Endothelial cell of umbilical vein (primary cell): Measurements from ENCODE around the gene SYNE1. TPM values are rescaled to one million over a fixed set of nuclear protein-coding genes. Genes with fewer than 3 reads are reported as not detected.
A peak's percentile ranks its signal among the peaks of the same experiment; 100 is the strongest.

Experiments
- BruUV-seq: library from RNA; stranded (reverse); fragments of 400-500 nt; replicated peaks from 2 replicates; lab custom pipeline; 2021; lab: Mats Ljungman, UMichigan
- CTCF ChIA-PET: fragments of 300-600, 350-600 bp; sonication (Branson Sonifier 250); formaldehyde crosslinking; loops from one replicate; lab custom pipeline; 2021; ENCODE audit warnings: antibody characterized with exemption, inconsistent platforms; lab: Charles Lee
- POLR2A ChIA-PET: fragments of 300-600, 350-600 bp; sonication (Branson Sonifier 250); formaldehyde crosslinking; loops from one replicate; lab custom pipeline; 2021; ENCODE audit warnings: antibody characterized with exemption, inconsistent platforms; lab: Charles Lee
- DNase-seq: peaks from one replicate; pipeline ENCODE4 v3.0.0-alpha.2; 2011; ENCODE audit warnings: low read depth, low spot score
- FAIRE-seq: peaks from 2 replicates; lab custom pipeline; 2011; peaks lifted over from hg19 to GRCh38; lab: Jason Lieb, UNC
- H2AFZ ChIP-seq: 2 replicates; pipeline ENCODE4 v1.6.0; 2012; ENCODE audit warnings: low read depth, low read length, control low read depth, inconsistent platforms
- H3K27ac ChIP-seq: 2 replicates; pipeline ENCODE4 v1.5.1; 2011; ENCODE audit warnings: low read depth, mild to moderate bottlenecking, control low read depth, low read length, moderate library complexity; ENCODE audit not compliant: insufficient read depth
- H3K27me3 ChIP-seq, 2 experiments: 2 replicates each; pipeline versions ENCODE4 v1.6.0 to v1.6.1; 2011; ENCODE audit warnings: low read length in 2 of 2, mixed read lengths in 1 of 2; ENCODE audit not compliant: control insufficient read depth in 2 of 2, insufficient read depth in 2 of 2
- H3K36me3 ChIP-seq, 2 experiments: 2 replicates in 1 of 2; 3 replicates in 1 of 2; pipeline ENCODE4 v1.5.1; 2011; ENCODE audit warnings: low read length in 2 of 2, mild to moderate bottlenecking in 1 of 2, moderate library complexity in 1 of 2; ENCODE audit not compliant: control insufficient read depth in 2 of 2, insufficient read depth in 2 of 2; ENCODE audit errors: extremely low read depth in 1 of 2
- H3K4me1 ChIP-seq: 3 replicates; pipeline ENCODE4 v1.5.1; 2011; ENCODE audit warnings: mild to moderate bottlenecking, low read length; ENCODE audit not compliant: control insufficient read depth, insufficient read depth; ENCODE audit errors: extremely low read depth
- H3K4me2 ChIP-seq: 2 replicates; pipeline ENCODE4 v1.6.1; 2011; ENCODE audit warnings: low read length, control low read depth, mixed read lengths; ENCODE audit not compliant: insufficient read depth
- H3K4me3 ChIP-seq, 3 experiments: fragments of 200-600 bp in 1 of 3; sonication (generic), shearing (Covaris generic) in 1 of 3; replicated peaks in 1 of 3; 2 replicates each; pipeline ENCODE4 v1.5.1; 2011 to 2016; ENCODE audit warnings: control low read depth in 3 of 3, low read length in 3 of 3, mild to moderate bottlenecking in 2 of 3, inconsistent platforms in 1 of 3, low read depth in 1 of 3, moderate library complexity in 1 of 3; ENCODE audit not compliant: insufficient read depth in 1 of 3
- H3K79me2 ChIP-seq: 2 replicates; pipeline ENCODE4 v1.6.0; 2012; ENCODE audit warnings: low read length, inconsistent platforms; ENCODE audit not compliant: control insufficient read depth, insufficient read depth
- H3K9ac ChIP-seq: replicated peaks from 2 replicates; pipeline ENCODE3; 2011; ENCODE audit warnings: low read length, control low read depth; ENCODE audit not compliant: insufficient read depth; ENCODE audit errors: extremely low read depth
- H3K9me1 ChIP-seq: replicated peaks from 3 replicates; pipeline ENCODE4 v1.6.0; 2011; ENCODE audit warnings: mild to moderate bottlenecking, low read length; ENCODE audit not compliant: control insufficient read depth, insufficient read depth; ENCODE audit errors: extremely low read depth
- H3K9me3 ChIP-seq: replicated peaks from 2 replicates; pipeline ENCODE4 v1.5.1; 2012; ENCODE audit warnings: low read length, inconsistent platforms; ENCODE audit not compliant: control insufficient read depth, insufficient read depth
- H4K20me1 ChIP-seq: replicated peaks from 2 replicates; pipeline ENCODE3; 2011; ENCODE audit warnings: mild to moderate bottlenecking, low read length; ENCODE audit not compliant: control insufficient read depth, insufficient read depth; ENCODE audit errors: extremely low read depth
- CTCF ChIP-seq, 2 donors: IDR thresholded peaks; 1 replicate in 1 of 2; 2 replicates in 1 of 2; pipeline ENCODE4 v1.5.1; 2011; ENCODE audit warnings: low read length in 2 of 2, mild to moderate bottlenecking in 2 of 2, moderate library complexity in 2 of 2, control low read depth in 1 of 2, inconsistent platforms in 1 of 2, low read depth in 1 of 2; ENCODE audit not compliant: insufficient read depth in 1 of 2; ENCODE audit errors: extremely low read depth in 1 of 2
- EZH2 ChIP-seq: IDR thresholded peaks from 2 replicates; pipeline ENCODE4 v1.6.1; 2012; ENCODE audit warnings: borderline replicate concordance, low read depth, mild to moderate bottlenecking, moderate library complexity, low read length, inconsistent platforms; ENCODE audit not compliant: severe bottlenecking
- FOS ChIP-seq: IDR thresholded peaks from 2 replicates; pipeline ENCODE4 v1.6.1; 2011; ENCODE audit warnings: mild to moderate bottlenecking, low read length, moderate library complexity, borderline replicate concordance; ENCODE audit not compliant: insufficient read depth
- GATA2 ChIP-seq: IDR thresholded peaks from 2 replicates; pipeline ENCODE4 v1.7.0; 2011; ENCODE audit warnings: low read depth, mild to moderate bottlenecking, moderate library complexity, mixed read lengths, low read length; ENCODE audit not compliant: insufficient read length, insufficient read depth
- JUN ChIP-seq: IDR thresholded peaks from 2 replicates; pipeline ENCODE4 v1.6.1; 2011; ENCODE audit warnings: borderline replicate concordance, low read depth; ENCODE audit not compliant: insufficient read length, insufficient read depth
- MYC ChIP-seq: IDR thresholded peaks from one replicate; pipeline ENCODE4 v1.6.1; 2011; ENCODE audit warnings: mild to moderate bottlenecking, low read depth, low read length
- POLR2A ChIP-seq: IDR thresholded peaks from 2 replicates; pipeline ENCODE4 v1.6.1; 2012; ENCODE audit warnings: low read depth, mild to moderate bottlenecking, control low read depth, low read length
- POLR2AphosphoS5 ChIP-seq: IDR thresholded peaks from 2 replicates; pipeline ENCODE4 v1.6.1; 2012; ENCODE audit warnings: low read depth, mild to moderate bottlenecking, control low read depth, low read length, moderate library complexity; ENCODE audit not compliant: insufficient read depth
- dilution Hi-C: fragments of 300-500 bp; cut with MboI; formaldehyde crosslinking; loops from one replicate; pipeline ENCODE4 v1.15.0; 2019; ENCODE audit warnings: low sequenced_read_pairs; ENCODE audit not compliant: extremely low pct_ligation_motif_present
- intact Hi-C: fragments of 100-400 bp; cut with micrococcal nuclease; formaldehyde crosslinking; loops from one replicate; pipeline ENCODE4 v1.10.0; 2022
- polyA plus RNA-seq, 4 experiments: library from polyadenylated mRNA; depleted of rRNA in 3 of 4; stranded (reverse) in 3 of 4; unstranded in 1 of 4; fragments of >200 nt; gene quantifications; 2 replicates each; pipeline versions ENCODE4 v1.2.1 to v1.2.3, GENCODE V29; 2011 to 2012; ENCODE audit warnings: missing spikeins in 1 of 4
- total RNA-seq: library from RNA; stranded (reverse); gene quantifications from 2 replicates; pipeline ENCODE4 v1.2.3, GENCODE V29; 2021
- TF ChIP-seq, protein P1 (sequence below): IDR thresholded peaks from 2 replicates; pipeline ENCODE4 v1.6.1; 2011; ENCODE audit not compliant: insufficient read depth, insufficient read length

The SYNE1 gene
- total and polyA plus RNA-seq, 2 donors (not counting 3 experiments of a cell fraction or from before 2014, with no cell fraction given): 26.5 to 52.3 TPM

DNA sequence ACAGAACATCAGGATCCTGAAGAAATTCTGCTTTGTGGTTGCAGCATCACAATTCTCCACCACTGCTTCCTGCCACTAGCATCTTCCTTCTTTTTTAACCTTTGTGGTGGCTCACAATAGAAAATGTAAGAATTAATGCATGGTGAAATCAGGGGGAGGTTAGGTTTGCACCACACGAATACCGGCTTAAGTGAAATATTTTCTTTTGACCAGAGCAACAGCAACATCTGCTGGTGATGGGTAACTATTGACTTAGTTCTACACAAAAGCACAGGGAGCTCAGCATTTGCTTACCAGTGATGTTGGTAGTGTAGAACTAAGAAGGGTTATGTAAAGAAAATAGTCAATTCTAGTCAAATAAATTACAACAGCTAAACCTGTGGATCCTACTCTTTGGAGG lies 280.5 kb downstream of the SYNE1 start:
- intact Hi-C loops: loop anchor here (1.0 kb wide), 1 partner anchor 592 kb away; no protein-coding TSS in a partner anchor
- peak; percentile 65 for FAIRE-seq
- no peaks in the 10 kb centered on the region for H3K36me3 ChIP-seq

DNA sequence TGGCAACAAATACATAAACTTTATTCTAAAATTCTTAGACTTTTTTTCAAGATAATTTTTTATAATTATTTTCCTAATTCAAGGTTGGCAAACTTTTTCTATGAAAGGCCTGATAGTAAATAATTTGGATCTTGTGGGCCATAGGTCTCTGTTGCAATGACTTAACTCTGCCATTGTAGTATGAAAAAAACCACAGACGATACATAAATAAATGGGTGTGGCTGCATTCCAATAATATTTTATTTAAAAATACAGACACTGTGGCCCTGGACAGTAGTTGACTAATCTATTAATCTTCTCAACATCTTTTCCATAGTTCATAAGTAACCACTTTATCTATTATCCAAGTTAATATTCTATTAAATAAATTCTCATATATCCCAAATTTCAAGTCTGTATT lies 281.1 kb downstream of the SYNE1 start:
- H3K4me2 ChIP-seq: no peak overlapping the region
- no peaks in the 10 kb centered on the region for H3K9me3 ChIP-seq
- no peak for TF ChIP-seq POLR2AphosphoS5
- no peak for TF ChIP-seq EZH2
- TF ChIP-seq FOS: no peak
- TF ChIP-seq MYC: no peak
- TF ChIP-seq GATA2: no peak
- no peak for TF ChIP-seq CTCF (IDR thresholded peaks at IDR 0.05; ENCODE audit: extremely low read depth in 1 of 2, insufficient read depth in 1 of 2, low read depth in 1 of 2, low read length in 2 of 2)
- TF ChIP-seq, protein P1, sequence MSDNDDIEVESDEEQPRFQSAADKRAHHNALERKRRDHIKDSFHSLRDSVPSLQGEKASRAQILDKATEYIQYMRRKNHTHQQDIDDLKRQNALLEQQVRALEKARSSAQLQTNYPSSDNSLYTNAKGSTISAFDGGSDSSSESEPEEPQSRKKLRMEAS: no peak
- no peak for TF ChIP-seq JUN
- TF ChIP-seq POLR2A: no peak
- H3K4me3 ChIP-seq: no peak overlapping the region
- H3K27me3 ChIP-seq: no peaks in the 10 kb centered on the region
- dilution Hi-C loops: no loop called here
- H3K79me2 ChIP-seq: no peaks in the 10 kb centered on the region
- intact Hi-C loops: loop anchor here (1.0 kb wide), 1 partner anchor 592 kb away; no protein-coding TSS in a partner anchor
- H3K36me3 ChIP-seq: no peaks in the 10 kb centered on the region
- no peak for DNase-seq
- no peak for FAIRE-seq
- H3K27ac ChIP-seq: no peak overlapping the region
- CTCF ChIA-PET: no interaction called here
- H3K9me1 ChIP-seq: no peaks in the 10 kb centered on the region
- no peak overlapping the region for H3K9ac ChIP-seq
- BruUV-seq: no TSS peak
- H4K20me1 ChIP-seq: no peaks in the 10 kb centered on the region
- H2AFZ ChIP-seq: no peak overlapping the region
- POLR2A ChIA-PET: no interaction called here
- H3K4me1 ChIP-seq: no peaks in the 10 kb centered on the region

More for the DNA sequence above, 280.5 kb downstream of the SYNE1 start:
- ChIA-PET CTCF (interaction anchor here (0.6 to 2.2 kb wide), 34 partner anchors 12 to 1022 kb away, joined by 3 to 23 read pairs (median 4); no protein-coding TSS in a partner anchor), POLR2A (no interaction called here)
- H3K4me1 ChIP-seq: no peaks in the 10 kb centered on the region
- no peaks in the 10 kb centered on the region for H3K9me1 ChIP-seq
- no peaks in the 10 kb centered on the region for H3K27me3 ChIP-seq
- no peaks in the 10 kb centered on the region for H3K79me2 ChIP-seq
- H3K27ac ChIP-seq: no peak overlapping the region
- H3K9ac ChIP-seq: no peak overlapping the region
- TF ChIP-seq JUN: no peak
- peak in 1 of 2 donors; percentile 29 for TF ChIP-seq CTCF (IDR thresholded peaks at IDR 0.05; ENCODE audit: extremely low read depth in 1 of 2, insufficient read depth in 1 of 2, low read depth in 1 of 2, low read length in 2 of 2)
- DNase-seq: peak; percentile 54
- H3K4me2 ChIP-seq: no peak overlapping the region
- no peaks in the 10 kb centered on the region for H3K9me3 ChIP-seq
- BruUV-seq: no TSS peak
- H2AFZ ChIP-seq: no peak overlapping the region
- no peak overlapping the region for H3K4me3 ChIP-seq
- H4K20me1 ChIP-seq: no peaks in the 10 kb centered on the region
- dilution Hi-C loops: no loop called here
